ENCODE data around the gene KRTAP17-1. TPM values are rescaled to one million over a fixed set of nuclear protein-coding genes. Genes with fewer than 3 reads are reported as not detected.

Gene KRTAP17-1
- total RNA-seq, 1 experiment from 2014 or later: not detected

- no peak for DNase-seq (ENCODE audit: low spot score)
These were observed 17.6 kb upstream of the KRTAP17-1 start for GRCh38 chr17:41333098-41333497.

- no peak for DNase-seq (ENCODE audit: low spot score)
These were observed 16.7 kb upstream of the KRTAP17-1 start for GRCh38 chr17:41332239-41332638.

- no peak for DNase-seq (ENCODE audit: low spot score)
These were observed 16.1 kb upstream of the KRTAP17-1 start for GRCh38 chr17:41331606-41332005.

GRCh38 chr17:41329279-41329948, 13.9 kb upstream of the KRTAP17-1 start:
- DNase-seq (ENCODE audit: low spot score): peak; percentile 77

GRCh38 chr17:41328207-41328606, 12.7 kb upstream of the KRTAP17-1 start:
- DNase-seq (ENCODE audit: low spot score): no peak

- DNase-seq (ENCODE audit: low spot score): no peak
These were observed 12.1 kb upstream of the KRTAP17-1 start for GRCh38 chr17:41327411-41328120.

GRCh38 chr17:41326173-41327145, 10.9 kb upstream of the KRTAP17-1 start:
- no peak for DNase-seq (ENCODE audit: low spot score)

- no peak for DNase-seq (ENCODE audit: low spot score)
These were observed 10.1 kb upstream of the KRTAP17-1 start for GRCh38 chr17:41325611-41326010.

- DNase-seq (ENCODE audit: low spot score): no peak
These were observed 9.6 kb upstream of the KRTAP17-1 start for GRCh38 chr17:41325126-41325525.

GRCh38 chr17:41324180-41325075, 8.9 kb upstream of the KRTAP17-1 start:
- DNase-seq (ENCODE audit: low spot score): peak; percentile 59

- no peak for DNase-seq (ENCODE audit: low spot score)
These were observed 7.7 kb upstream of the KRTAP17-1 start for GRCh38 chr17:41322903-41323895.

GRCh38 chr17:41322094-41322902, 6.8 kb upstream of the KRTAP17-1 start:
- peak; percentile 75 for DNase-seq (ENCODE audit: low spot score)

- DNase-seq (ENCODE audit: low spot score): no peak
These were observed 2.7 kb upstream of the KRTAP17-1 start for GRCh38 chr17:41318231-41318630.

GRCh38 chr17:41315814-41316445, 420 bp upstream of the KRTAP17-1 start:
- no peak for DNase-seq (ENCODE audit: low spot score)

GRCh38 chr17:41311111-41311510, 4.4 kb downstream of the KRTAP17-1 start:
- DNase-seq (ENCODE audit: low spot score): no peak

GRCh38 chr17:41308918-41309359, 6.6 kb downstream of the KRTAP17-1 start, which contains the start of gene KRTAP16-1:
Gene KRTAP16-1 (minus strand): TSS chr17:41309309. CDS start chr17:41309253, 56 bp downstream.
- DNase-seq (ENCODE audit: low spot score): no peak

- peak; percentile 42 for DNase-seq (ENCODE audit: low spot score)
These were observed 7.1 kb downstream of the KRTAP17-1 start for GRCh38 chr17:41308251-41308917.

- DNase-seq (ENCODE audit: low spot score): peak; percentile 74
These were observed 7.9 kb downstream of the KRTAP17-1 start for GRCh38 chr17:41307647-41308046.

Measured in A172 (cell line).